Measurements from ENCODE around the gene PRADC1. TPM values are rescaled to one million over a fixed set of nuclear protein-coding genes. Genes with fewer than 3 reads are reported as not detected.

Gene PRADC1
- total RNA-seq, 1 donor from 2014 or later, result 3.9 TPM

DNA sequence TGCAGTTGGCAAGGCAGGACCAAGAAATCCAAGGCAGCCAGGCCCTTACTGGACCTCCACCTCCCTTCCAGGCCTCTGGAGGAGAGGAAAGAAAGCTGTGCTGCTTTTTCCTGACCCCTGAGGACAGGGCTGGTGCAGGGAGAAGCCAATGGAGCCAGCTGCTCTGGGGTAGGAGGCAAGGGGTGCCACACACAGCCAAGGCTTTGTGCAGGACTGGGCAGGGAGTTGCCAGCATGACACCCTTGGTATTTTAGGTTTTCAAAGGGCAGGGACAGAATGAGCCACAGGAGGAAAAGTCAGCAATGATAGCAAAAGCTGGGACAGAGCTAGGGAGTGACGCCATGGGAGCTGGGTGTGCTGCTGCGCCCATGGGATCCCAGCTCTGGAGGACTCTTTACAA, 24.0 kb upstream of the PRADC1 start:
- Histone ChIP-seq H3K9me3 (ENCODE audit: low read depth) (no peaks in the 10 kb centered on the region), H3K9ac (no peak overlapping the region), H3F3A (ENCODE audit: low read depth) (peaks cover 19% of the 10 kb centered on the region), H3K4me3 (no peak overlapping the region), H3K79me2 (ENCODE audit: low read depth) (no peaks in the 10 kb centered on the region), H4K20me1 (ENCODE audit: low read depth) (peaks cover 37% of the 10 kb centered on the region), H3K4me2 (no peak overlapping the region), H3K27me3 (no peaks in the 10 kb centered on the region), H3K27ac (no peak overlapping the region), H3K36me3 (no peaks in the 10 kb centered on the region), H2AFZ (replicated peaks) (no peak overlapping the region), H3K4me1 (peaks cover 10% of the 10 kb centered on the region)
- no peaks in the 10 kb centered on the region for H3K9me3 Mint-ChIP-seq
- TF ChIP-seq EZH2 (IDR thresholded peaks at IDR 0.05), result no peak
- TF ChIP-seq, protein P1, sequence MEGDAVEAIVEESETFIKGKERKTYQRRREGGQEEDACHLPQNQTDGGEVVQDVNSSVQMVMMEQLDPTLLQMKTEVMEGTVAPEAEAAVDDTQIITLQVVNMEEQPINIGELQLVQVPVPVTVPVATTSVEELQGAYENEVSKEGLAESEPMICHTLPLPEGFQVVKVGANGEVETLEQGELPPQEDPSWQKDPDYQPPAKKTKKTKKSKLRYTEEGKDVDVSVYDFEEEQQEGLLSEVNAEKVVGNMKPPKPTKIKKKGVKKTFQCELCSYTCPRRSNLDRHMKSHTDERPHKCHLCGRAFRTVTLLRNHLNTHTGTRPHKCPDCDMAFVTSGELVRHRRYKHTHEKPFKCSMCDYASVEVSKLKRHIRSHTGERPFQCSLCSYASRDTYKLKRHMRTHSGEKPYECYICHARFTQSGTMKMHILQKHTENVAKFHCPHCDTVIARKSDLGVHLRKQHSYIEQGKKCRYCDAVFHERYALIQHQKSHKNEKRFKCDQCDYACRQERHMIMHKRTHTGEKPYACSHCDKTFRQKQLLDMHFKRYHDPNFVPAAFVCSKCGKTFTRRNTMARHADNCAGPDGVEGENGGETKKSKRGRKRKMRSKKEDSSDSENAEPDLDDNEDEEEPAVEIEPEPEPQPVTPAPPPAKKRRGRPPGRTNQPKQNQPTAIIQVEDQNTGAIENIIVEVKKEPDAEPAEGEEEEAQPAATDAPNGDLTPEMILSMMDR (IDR thresholded peaks at IDR 0.05), result no peak
- TF ChIP-seq EZH2phosphoT487 (IDR thresholded peaks at IDR 0.05), result no peak
- no peaks in the 10 kb centered on the region for H3K27me3 Mint-ChIP-seq (ENCODE audit: insufficient read depth, low read depth)
- H3K4me3 Mint-ChIP-seq, result no peak overlapping the region
- H3K36me3 Mint-ChIP-seq, result peaks cover 13% of the 10 kb centered on the region
- no peaks in the 10 kb centered on the region for H3K4me1 Mint-ChIP-seq
- H3K27ac Mint-ChIP-seq, result no peak overlapping the region
- DNase-seq (ENCODE audit: low spot score), result no peak

DNA sequence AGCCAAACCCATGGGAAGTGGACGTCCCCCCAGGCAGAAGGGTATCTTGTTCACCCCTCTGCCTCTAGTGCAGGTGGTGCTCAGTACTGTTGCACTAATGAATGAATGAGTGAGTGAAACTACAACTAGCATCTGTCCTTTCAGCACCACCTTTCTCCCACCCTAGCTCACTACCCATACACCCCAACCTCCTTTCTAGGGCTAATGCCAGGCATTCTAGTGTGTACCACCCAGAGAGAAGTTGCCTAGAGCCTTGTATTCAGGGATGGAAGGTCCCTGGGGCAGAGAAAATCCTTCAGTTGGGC, 23.5 kb upstream of the PRADC1 start:
- Histone ChIP-seq H2AFZ (replicated peaks) (no peak overlapping the region), H3K4me3 (no peak overlapping the region), H3F3A (ENCODE audit: low read depth) (peaks cover 19% of the 10 kb centered on the region), H3K9ac (no peak overlapping the region), H3K79me2 (ENCODE audit: low read depth) (no peaks in the 10 kb centered on the region), H3K4me1 (peaks cover 10% of the 10 kb centered on the region), H3K27me3 (no peaks in the 10 kb centered on the region), H3K4me2 (no peak overlapping the region), H3K9me3 (ENCODE audit: low read depth) (no peaks in the 10 kb centered on the region), H3K36me3 (no peaks in the 10 kb centered on the region), H3K27ac (no peak overlapping the region), H4K20me1 (ENCODE audit: low read depth) (peaks cover 37% of the 10 kb centered on the region)
- Mint-ChIP-seq H3K9me3 (no peaks in the 10 kb centered on the region), H3K27ac (no peak overlapping the region), H3K4me3 (no peak overlapping the region), H3K27me3 (ENCODE audit: insufficient read depth, low read depth) (no peaks in the 10 kb centered on the region), H3K36me3 (peaks cover 13% of the 10 kb centered on the region), H3K4me1 (no peaks in the 10 kb centered on the region)
- peak; percentile 12 for DNase-seq (ENCODE audit: low spot score)
- no peak for TF ChIP-seq EZH2 (IDR thresholded peaks at IDR 0.05)
- TF ChIP-seq EZH2phosphoT487 (IDR thresholded peaks at IDR 0.05), result no peak
- TF ChIP-seq, protein P1 (IDR thresholded peaks at IDR 0.05), result no peak

DNA sequence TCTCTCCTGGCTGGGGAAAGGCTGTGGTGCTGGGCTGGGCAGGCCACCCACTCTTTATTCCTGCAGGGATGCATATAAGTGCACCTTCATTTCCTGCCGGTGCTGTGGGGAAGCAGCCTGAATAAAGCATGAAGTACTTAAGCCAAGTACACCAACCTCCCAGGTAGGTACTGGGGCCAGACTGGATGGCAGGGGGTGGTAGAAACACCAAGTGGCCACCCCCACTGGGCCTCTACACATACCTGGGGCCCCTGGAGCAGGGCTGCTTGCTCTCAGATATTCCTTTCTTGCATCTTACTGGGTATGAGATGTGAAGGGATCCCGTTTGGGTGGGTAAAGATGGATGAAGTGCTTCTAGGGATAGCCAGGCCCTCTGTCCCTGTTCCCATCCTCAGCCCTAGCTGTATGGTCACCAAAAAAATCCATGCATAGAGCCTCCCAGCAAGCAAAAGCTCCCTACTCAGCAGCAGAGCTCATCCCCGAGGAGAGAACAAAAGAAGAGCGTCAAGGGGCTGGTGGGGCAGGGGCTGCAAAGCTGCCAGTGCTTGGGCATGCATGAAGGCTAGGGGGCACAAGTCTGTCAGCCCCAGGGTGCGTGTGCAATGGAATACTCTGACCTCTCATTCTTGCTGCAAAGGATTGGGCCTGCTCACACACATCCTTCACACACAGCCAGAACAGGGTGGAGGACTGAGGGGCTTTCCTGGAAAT, 23.0 kb upstream of the PRADC1 start:
- Histone ChIP-seq H3K27me3 (no peaks in the 10 kb centered on the region), H3F3A (ENCODE audit: low read depth) (peaks cover 19% of the 10 kb centered on the region), H3K4me1 (peaks cover 10% of the 10 kb centered on the region), H3K4me3 (no peak overlapping the region), H3K9ac (no peak overlapping the region), H2AFZ (replicated peaks) (no peak overlapping the region), H3K79me2 (ENCODE audit: low read depth) (no peaks in the 10 kb centered on the region), H3K4me2 (no peak overlapping the region), H3K27ac (no peak overlapping the region), H3K36me3 (no peaks in the 10 kb centered on the region), H4K20me1 (ENCODE audit: low read depth) (peaks cover 37% of the 10 kb centered on the region), H3K9me3 (ENCODE audit: low read depth) (no peaks in the 10 kb centered on the region)
- TF ChIP-seq EZH2 (IDR thresholded peaks at IDR 0.05) (no peak), EZH2phosphoT487 (IDR thresholded peaks at IDR 0.05) (no peak)
- TF ChIP-seq, protein P1 (IDR thresholded peaks at IDR 0.05), result no peak
- H3K9me3 Mint-ChIP-seq, result no peaks in the 10 kb centered on the region
- peak; percentile 19 for DNase-seq (ENCODE audit: low spot score)
- H3K27ac Mint-ChIP-seq, result no peak overlapping the region
- H3K27me3 Mint-ChIP-seq (ENCODE audit: insufficient read depth, low read depth), result no peaks in the 10 kb centered on the region
- no peak overlapping the region for H3K4me3 Mint-ChIP-seq
- peaks cover 14% of the 10 kb centered on the region for H3K36me3 Mint-ChIP-seq
- H3K4me1 Mint-ChIP-seq, result no peaks in the 10 kb centered on the region
